ENCODE results near the gene PLCB4. TPM values are rescaled to one million over a fixed set of nuclear protein-coding genes. Genes with fewer than 3 reads are reported as not detected.

The PLCB4 gene
- total RNA-seq, 1 experiment from 2014 or later: 12.6 TPM

GRCh38 chr20:9458138-9458796, 389.4 kb downstream of the PLCB4 start (continued):
- no peak for TF ChIP-seq RORB (CRISPR knock-in tag; IDR thresholded peaks at IDR 0.05)
- TF ChIP-seq, protein P1, sequence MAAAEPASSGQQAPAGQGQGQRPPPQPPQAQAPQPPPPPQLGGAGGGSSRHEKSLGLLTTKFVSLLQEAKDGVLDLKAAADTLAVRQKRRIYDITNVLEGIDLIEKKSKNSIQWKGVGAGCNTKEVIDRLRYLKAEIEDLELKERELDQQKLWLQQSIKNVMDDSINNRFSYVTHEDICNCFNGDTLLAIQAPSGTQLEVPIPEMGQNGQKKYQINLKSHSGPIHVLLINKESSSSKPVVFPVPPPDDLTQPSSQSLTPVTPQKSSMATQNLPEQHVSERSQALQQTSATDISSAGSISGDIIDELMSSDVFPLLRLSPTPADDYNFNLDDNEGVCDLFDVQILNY (CRISPR knock-in tag; IDR thresholded peaks at IDR 0.05): no peak
- TF ChIP-seq ZNF416 (CRISPR knock-in tag; IDR thresholded peaks at IDR 0.05): no peak
- no peak for TF ChIP-seq ARID4B (CRISPR knock-in tag; IDR thresholded peaks at IDR 0.05; ENCODE audit: borderline replicate concordance)
- TF ChIP-seq, protein P2, sequence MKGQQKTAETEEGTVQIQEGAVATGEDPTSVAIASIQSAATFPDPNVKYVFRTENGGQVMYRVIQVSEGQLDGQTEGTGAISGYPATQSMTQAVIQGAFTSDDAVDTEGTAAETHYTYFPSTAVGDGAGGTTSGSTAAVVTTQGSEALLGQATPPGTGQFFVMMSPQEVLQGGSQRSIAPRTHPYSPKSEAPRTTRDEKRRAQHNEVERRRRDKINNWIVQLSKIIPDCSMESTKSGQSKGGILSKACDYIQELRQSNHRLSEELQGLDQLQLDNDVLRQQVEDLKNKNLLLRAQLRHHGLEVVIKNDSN (CRISPR knock-in tag; IDR thresholded peaks at IDR 0.05): no peak
- TF ChIP-seq ZNF263 (CRISPR knock-in tag; IDR thresholded peaks at IDR 0.05; ENCODE audit: low read depth): no peak
- no peak for TF ChIP-seq TP53 (CRISPR knock-in tag; IDR thresholded peaks at IDR 0.05)
- TF ChIP-seq AR (CRISPR knock-in tag; IDR thresholded peaks at IDR 0.05): no peak
- no peak for TF ChIP-seq SMAD3 (CRISPR knock-in tag; IDR thresholded peaks at IDR 0.05; ENCODE audit: borderline replicate concordance)

DNA sequence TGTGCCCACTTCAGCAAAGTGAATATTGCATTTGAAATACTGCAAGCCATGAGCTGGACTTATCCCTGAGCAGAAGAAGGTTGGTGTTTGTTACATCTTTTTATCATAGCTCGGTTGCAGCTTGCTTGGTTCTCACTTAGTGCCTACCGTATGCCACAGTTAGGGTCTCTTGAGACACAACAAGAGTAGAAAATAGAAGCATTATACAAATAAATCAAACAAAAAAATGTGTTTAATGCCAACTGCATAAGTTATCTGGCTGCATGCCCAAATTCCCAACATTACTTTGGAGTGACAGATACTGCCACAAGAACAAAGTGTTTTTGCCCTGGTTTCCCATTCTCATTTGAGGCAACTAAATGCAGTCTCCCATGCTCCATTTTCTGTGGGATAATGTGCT, 391.6 kb downstream of the PLCB4 start:
- Mint-ChIP-seq H3K27ac (no peak overlapping the region), H3K4me3 (no peak overlapping the region), H3K27me3 (ENCODE audit: low read depth) (no peaks in the 10 kb centered on the region), H3K4me1 (no peaks in the 10 kb centered on the region), H3K9me3 (peaks cover 20% of the 10 kb centered on the region), H3K36me3 (peaks cover 27% of the 10 kb centered on the region)
- no peak for ATAC-seq
- no peak for DNase-seq (ENCODE audit: low spot score)
- ChIA-PET POLR2A (no interaction called here), CTCF (interaction anchor here (1.4 to 5.2 kb wide), 4 partner anchors 7 to 149 kb away, joined by 4 to 30 read pairs (median 12); no protein-coding TSS in a partner anchor)
- TF ChIP-seq, protein P2 (CRISPR knock-in tag; IDR thresholded peaks at IDR 0.05): no peak
- TF ChIP-seq ZSCAN18 (CRISPR knock-in tag; IDR thresholded peaks at IDR 0.05) (no peak), SOX15 (CRISPR knock-in tag; IDR thresholded peaks at IDR 0.05) (no peak), AR (CRISPR knock-in tag; IDR thresholded peaks at IDR 0.05) (no peak), GRHL2 (CRISPR knock-in tag; IDR thresholded peaks at IDR 0.05; ENCODE audit: insufficient replicate concordance, severe bottlenecking) (no peak)
- TF ChIP-seq, protein P3, sequence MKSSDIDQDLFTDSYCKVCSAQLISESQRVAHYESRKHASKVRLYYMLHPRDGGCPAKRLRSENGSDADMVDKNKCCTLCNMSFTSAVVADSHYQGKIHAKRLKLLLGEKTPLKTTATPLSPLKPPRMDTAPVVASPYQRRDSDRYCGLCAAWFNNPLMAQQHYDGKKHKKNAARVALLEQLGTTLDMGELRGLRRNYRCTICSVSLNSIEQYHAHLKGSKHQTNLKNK (CRISPR knock-in tag; IDR thresholded peaks at IDR 0.05): no peak

Data from WTC11 (cell line).